ENCODE measurements around the gene ARSI.

Gene ARSI

DNA sequence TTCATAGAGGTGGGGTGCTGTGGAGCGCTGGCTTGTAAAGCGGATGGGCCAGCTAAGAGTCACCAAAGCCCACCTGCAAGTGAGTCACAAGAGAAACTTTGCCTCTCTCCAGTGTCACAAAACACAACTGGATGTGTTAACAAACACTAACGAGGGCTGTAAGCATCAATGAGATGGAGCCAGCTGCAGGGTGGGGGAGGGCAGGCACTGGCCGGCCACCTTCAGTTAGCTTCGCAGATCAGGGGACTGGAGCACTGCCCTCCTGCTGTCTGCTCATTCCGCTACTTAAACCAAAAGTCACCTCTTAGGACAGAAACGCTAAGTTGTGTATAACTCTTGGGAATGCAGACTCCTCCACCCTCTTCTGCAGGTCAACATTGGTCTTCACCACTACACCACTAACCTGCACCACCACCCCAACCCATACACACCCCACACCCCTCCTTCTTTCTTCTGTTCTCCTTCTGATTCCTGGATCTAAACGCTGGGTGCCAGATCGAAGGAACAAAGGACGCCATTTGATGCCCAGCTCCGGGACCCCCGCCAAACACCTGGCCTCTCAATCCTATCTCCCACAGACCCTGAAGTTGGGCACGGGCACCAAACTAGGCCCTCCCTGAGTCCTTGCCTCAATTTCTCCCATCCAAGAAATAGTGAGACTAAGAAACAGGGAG lies 2.1 kb downstream of the ARSI start:
- no peaks in the 10 kb centered on the region for H3K9me2 ChIP-seq (replicated peaks; ENCODE audit: control insufficient read depth, low read length)
- H3K4me1 ChIP-seq (ENCODE audit: control insufficient read depth, low read length) = no peaks in the 10 kb centered on the region
- no peak overlapping the region for H3K4me3 ChIP-seq (ENCODE audit: low read length)
- no peaks in the 10 kb centered on the region for H4K20me1 ChIP-seq (ENCODE audit: control insufficient read depth, insufficient read depth, low read depth, low read length)
- no peaks in the 10 kb centered on the region for H3K36me3 ChIP-seq (ENCODE audit: control insufficient read depth, low read length)
- H3K4me2 ChIP-seq (ENCODE audit: low read length) = no peak overlapping the region
- no peaks in the 10 kb centered on the region for H3F3A ChIP-seq (ENCODE audit: control insufficient read depth, insufficient read depth)
- no peaks in the 10 kb centered on the region for H3K79me2 ChIP-seq (ENCODE audit: control insufficient read depth, low read length)
- no peak overlapping the region for H3K27ac ChIP-seq (ENCODE audit: low read depth, low read length)
- H3K9me3 ChIP-seq (ENCODE audit: control insufficient read depth, insufficient read depth, low read length) = no peaks in the 10 kb centered on the region
- TF ChIP-seq EZH2phosphoT487 (IDR thresholded peaks at IDR 0.05; ENCODE audit: borderline replicate concordance, low read length) = no peak
- TF ChIP-seq, protein P1, sequence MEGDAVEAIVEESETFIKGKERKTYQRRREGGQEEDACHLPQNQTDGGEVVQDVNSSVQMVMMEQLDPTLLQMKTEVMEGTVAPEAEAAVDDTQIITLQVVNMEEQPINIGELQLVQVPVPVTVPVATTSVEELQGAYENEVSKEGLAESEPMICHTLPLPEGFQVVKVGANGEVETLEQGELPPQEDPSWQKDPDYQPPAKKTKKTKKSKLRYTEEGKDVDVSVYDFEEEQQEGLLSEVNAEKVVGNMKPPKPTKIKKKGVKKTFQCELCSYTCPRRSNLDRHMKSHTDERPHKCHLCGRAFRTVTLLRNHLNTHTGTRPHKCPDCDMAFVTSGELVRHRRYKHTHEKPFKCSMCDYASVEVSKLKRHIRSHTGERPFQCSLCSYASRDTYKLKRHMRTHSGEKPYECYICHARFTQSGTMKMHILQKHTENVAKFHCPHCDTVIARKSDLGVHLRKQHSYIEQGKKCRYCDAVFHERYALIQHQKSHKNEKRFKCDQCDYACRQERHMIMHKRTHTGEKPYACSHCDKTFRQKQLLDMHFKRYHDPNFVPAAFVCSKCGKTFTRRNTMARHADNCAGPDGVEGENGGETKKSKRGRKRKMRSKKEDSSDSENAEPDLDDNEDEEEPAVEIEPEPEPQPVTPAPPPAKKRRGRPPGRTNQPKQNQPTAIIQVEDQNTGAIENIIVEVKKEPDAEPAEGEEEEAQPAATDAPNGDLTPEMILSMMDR (IDR thresholded peaks at IDR 0.05; ENCODE audit: low read depth, low read length, poor library complexity, severe bottlenecking) = no peak
- H3K27me3 ChIP-seq (ENCODE audit: control insufficient read depth, low read length) = peaks cover 17% of the 10 kb centered on the region; the same call in 1 of the 2 replicates

DNA sequence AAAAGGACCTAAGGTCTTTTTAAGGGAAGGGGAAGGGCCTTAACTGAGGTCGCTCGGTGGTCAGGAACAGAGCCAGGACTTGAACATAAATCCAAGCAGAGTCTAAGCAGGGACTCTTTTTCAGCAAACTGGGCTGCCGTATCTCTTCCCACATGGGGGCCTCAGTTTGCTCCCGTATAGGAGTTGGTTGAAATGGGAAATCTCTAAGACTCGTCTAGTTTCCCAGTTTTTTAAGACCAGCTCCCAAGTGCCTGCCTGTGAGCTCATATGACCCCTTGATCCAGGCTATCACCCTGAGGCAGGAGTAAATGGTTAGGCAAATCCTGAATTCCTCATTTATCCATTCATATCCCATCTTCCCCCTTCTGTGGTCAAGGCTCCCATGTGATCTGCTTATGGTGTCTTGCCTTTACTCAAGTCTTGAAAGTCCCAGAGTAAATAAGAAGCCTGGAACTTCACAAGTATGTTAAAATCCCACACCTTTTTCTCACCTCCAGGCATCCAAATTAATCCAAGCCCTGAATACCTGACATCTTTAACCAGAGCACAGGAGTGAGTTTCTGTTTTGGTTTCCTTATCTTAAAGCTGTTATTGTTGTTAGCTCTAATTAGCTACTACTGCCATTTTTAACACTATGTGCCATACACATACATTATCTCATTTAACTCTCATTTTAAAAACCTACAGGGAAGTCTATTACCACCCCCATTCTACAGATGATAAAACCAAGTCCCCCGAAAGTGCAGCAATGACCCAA lies 3.0 kb downstream of the ARSI start:
- no peaks in the 10 kb centered on the region for H3K9me3 ChIP-seq (ENCODE audit: control insufficient read depth, insufficient read depth, low read length)
- no peaks in the 10 kb centered on the region for H3K9me2 ChIP-seq (replicated peaks; ENCODE audit: control insufficient read depth, low read length)
- no peaks in the 10 kb centered on the region for H3K4me1 ChIP-seq (ENCODE audit: control insufficient read depth, low read length)
- H3F3A ChIP-seq (ENCODE audit: control insufficient read depth, insufficient read depth) = no peaks in the 10 kb centered on the region
- TF ChIP-seq EZH2phosphoT487 (IDR thresholded peaks at IDR 0.05; ENCODE audit: borderline replicate concordance, low read length) = no peak
- TF ChIP-seq, protein P1 (IDR thresholded peaks at IDR 0.05; ENCODE audit: low read depth, low read length, poor library complexity, severe bottlenecking) = no peak
- H3K4me3 ChIP-seq (ENCODE audit: low read length) = no peak overlapping the region
- H4K20me1 ChIP-seq (ENCODE audit: control insufficient read depth, insufficient read depth, low read depth, low read length) = no peaks in the 10 kb centered on the region
- no peaks in the 10 kb centered on the region for H3K36me3 ChIP-seq (ENCODE audit: control insufficient read depth, low read length)
- no peaks in the 10 kb centered on the region for H3K79me2 ChIP-seq (ENCODE audit: control insufficient read depth, low read length)
- peaks cover 17% of the 10 kb centered on the region; the same call in 1 of the 2 replicates for H3K27me3 ChIP-seq (ENCODE audit: control insufficient read depth, low read length)
- H3K4me2 ChIP-seq (ENCODE audit: low read length) = no peak overlapping the region
- H3K27ac ChIP-seq (ENCODE audit: low read depth, low read length) = no peak overlapping the region

DNA sequence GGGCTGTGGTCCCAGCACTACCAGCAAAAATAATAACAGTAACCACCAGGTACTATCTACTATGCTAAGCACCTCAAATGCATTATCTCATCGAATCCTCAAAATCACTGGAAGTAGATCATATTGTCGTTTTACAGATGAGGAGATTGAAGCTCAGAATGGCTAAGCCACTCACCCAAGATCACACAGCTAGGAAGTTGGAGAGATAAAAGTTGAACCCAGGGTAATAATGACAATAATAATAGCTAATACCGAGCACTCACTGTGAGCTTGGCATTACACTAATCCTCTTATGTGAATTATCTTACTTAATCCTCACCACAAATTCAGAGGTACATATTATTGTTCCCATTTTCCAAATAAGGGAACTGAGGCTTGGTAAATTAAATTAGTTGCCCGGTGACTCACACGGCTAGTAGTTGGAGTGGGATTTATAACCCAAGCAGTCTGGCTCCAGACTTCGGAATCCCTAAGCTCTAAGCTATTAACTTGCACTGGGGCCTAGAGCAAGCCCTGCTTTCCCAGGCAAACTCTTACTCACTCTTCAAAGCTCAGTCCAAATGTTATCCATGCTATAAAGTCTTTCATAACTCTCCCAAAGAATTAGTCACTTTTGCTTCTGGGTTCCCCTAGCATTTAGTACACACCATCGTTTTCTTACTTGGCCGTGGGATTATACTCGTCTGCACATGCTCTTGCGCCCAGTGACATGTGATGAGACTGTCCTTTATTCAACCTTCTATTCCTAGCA lies 3.8 kb downstream of the ARSI start:
- no peaks in the 10 kb centered on the region for H3K9me3 ChIP-seq (ENCODE audit: control insufficient read depth, insufficient read depth, low read length)
- no peaks in the 10 kb centered on the region for H3K79me2 ChIP-seq (ENCODE audit: control insufficient read depth, low read length)
- H3K27ac ChIP-seq (ENCODE audit: low read depth, low read length) = no peak overlapping the region
- H4K20me1 ChIP-seq (ENCODE audit: control insufficient read depth, insufficient read depth, low read depth, low read length) = no peaks in the 10 kb centered on the region
- H3K36me3 ChIP-seq (ENCODE audit: control insufficient read depth, low read length) = no peaks in the 10 kb centered on the region
- no peak overlapping the region for H3K4me3 ChIP-seq (ENCODE audit: low read length)
- H3F3A ChIP-seq (ENCODE audit: control insufficient read depth, insufficient read depth) = no peaks in the 10 kb centered on the region
- no peaks in the 10 kb centered on the region for H3K9me2 ChIP-seq (replicated peaks; ENCODE audit: control insufficient read depth, low read length)
- no peak overlapping the region for H3K4me2 ChIP-seq (ENCODE audit: low read length)
- H3K27me3 ChIP-seq (ENCODE audit: control insufficient read depth, low read length) = peaks cover 12% of the 10 kb centered on the region; the same call in 1 of the 2 replicates
- TF ChIP-seq EZH2phosphoT487 (IDR thresholded peaks at IDR 0.05; ENCODE audit: borderline replicate concordance, low read length) = no peak
- TF ChIP-seq, protein P1 (IDR thresholded peaks at IDR 0.05; ENCODE audit: low read depth, low read length, poor library complexity, severe bottlenecking) = no peak
- no peaks in the 10 kb centered on the region for H3K4me1 ChIP-seq (ENCODE audit: control insufficient read depth, low read length)
